ENCODE measurements around the gene GFRA1.

The GFRA1 gene

GRCh38 chr10:116269619-116270018, 3.4 kb downstream of the GFRA1 start:
- peaks cover 11% of the 10 kb centered on the region for H3K4me1 ChIP-seq (ENCODE audit: control insufficient read depth, insufficient read depth, low read length)
- H3K9ac ChIP-seq (ENCODE audit: low read length) = no peak overlapping the region
- no peak overlapping the region for H3K4me3 ChIP-seq (ENCODE audit: low read length)
- peaks cover 45% of the 10 kb centered on the region for H3K27me3 ChIP-seq (ENCODE audit: control insufficient read depth, insufficient read depth, low read length)
- no peaks in the 10 kb centered on the region for H3K9me3 ChIP-seq (ENCODE audit: control insufficient read depth, low read length)
- no peaks in the 10 kb centered on the region for H3K36me3 ChIP-seq (ENCODE audit: control insufficient read depth, insufficient read depth, low read length)

- no peaks in the 10 kb centered on the region for H3K9me3 ChIP-seq (ENCODE audit: control insufficient read depth, low read length)
- peaks cover 39% of the 10 kb centered on the region for H3K27me3 ChIP-seq (ENCODE audit: control insufficient read depth, insufficient read depth, low read length)
- no peak overlapping the region for H3K4me3 ChIP-seq (ENCODE audit: low read length)
- no peak overlapping the region for H3K9ac ChIP-seq (ENCODE audit: low read length)
- H3K4me1 ChIP-seq (ENCODE audit: control insufficient read depth, insufficient read depth, low read length) = peaks cover 11% of the 10 kb centered on the region
- no peaks in the 10 kb centered on the region for H3K36me3 ChIP-seq (ENCODE audit: control insufficient read depth, insufficient read depth, low read length)
Measured at GRCh38 chr10:116268976-116269375, 4.0 kb downstream of the GFRA1 start.

- H3K9ac ChIP-seq (ENCODE audit: low read length) = no peak overlapping the region
- peaks cover 11% of the 10 kb centered on the region for H3K27me3 ChIP-seq (ENCODE audit: control insufficient read depth, insufficient read depth, low read length)
- no peaks in the 10 kb centered on the region for H3K36me3 ChIP-seq (ENCODE audit: control insufficient read depth, insufficient read depth, low read length)
- H3K9me3 ChIP-seq (ENCODE audit: control insufficient read depth, low read length) = no peaks in the 10 kb centered on the region
- H3K4me1 ChIP-seq (ENCODE audit: control insufficient read depth, insufficient read depth, low read length) = no peaks in the 10 kb centered on the region
- H3K4me3 ChIP-seq (ENCODE audit: low read length) = no peak overlapping the region
Measured at GRCh38 chr10:116265686-116266085, 7.3 kb downstream of the GFRA1 start.

- no peaks in the 10 kb centered on the region for H3K9me3 ChIP-seq (ENCODE audit: control insufficient read depth, low read length)
- H3K4me1 ChIP-seq (ENCODE audit: control insufficient read depth, insufficient read depth, low read length) = no peaks in the 10 kb centered on the region
- no peaks in the 10 kb centered on the region for H3K27me3 ChIP-seq (ENCODE audit: control insufficient read depth, insufficient read depth, low read length)
- no peaks in the 10 kb centered on the region for H3K36me3 ChIP-seq (ENCODE audit: control insufficient read depth, insufficient read depth, low read length)
- no peak overlapping the region for H3K9ac ChIP-seq (ENCODE audit: low read length)
- H3K4me3 ChIP-seq (ENCODE audit: low read length) = no peak overlapping the region
Measured at GRCh38 chr10:116263870-116264655, 8.9 kb downstream of the GFRA1 start.

- H3K36me3 ChIP-seq (ENCODE audit: control insufficient read depth, insufficient read depth, low read length) = no peaks in the 10 kb centered on the region
- H3K9ac ChIP-seq (ENCODE audit: low read length) = no peak overlapping the region
- no peaks in the 10 kb centered on the region for H3K9me3 ChIP-seq (ENCODE audit: control insufficient read depth, low read length)
- no peaks in the 10 kb centered on the region for H3K27me3 ChIP-seq (ENCODE audit: control insufficient read depth, insufficient read depth, low read length)
- no peak overlapping the region for H3K4me3 ChIP-seq (ENCODE audit: low read length)
- H3K4me1 ChIP-seq (ENCODE audit: control insufficient read depth, insufficient read depth, low read length) = no peaks in the 10 kb centered on the region
Measured at GRCh38 chr10:116262678-116263077, 10.3 kb downstream of the GFRA1 start.

GRCh38 chr10:116260599-116260998, 12.4 kb downstream of the GFRA1 start:
- Histone ChIP-seq H3K4me3 (ENCODE audit: low read length) (no peak overlapping the region), H3K9me3 (ENCODE audit: control insufficient read depth, low read length) (no peaks in the 10 kb centered on the region), H3K27me3 (ENCODE audit: control insufficient read depth, insufficient read depth, low read length) (no peaks in the 10 kb centered on the region), H3K36me3 (ENCODE audit: control insufficient read depth, insufficient read depth, low read length) (no peaks in the 10 kb centered on the region), H3K9ac (ENCODE audit: low read length) (no peak overlapping the region), H3K4me1 (ENCODE audit: control insufficient read depth, insufficient read depth, low read length) (no peaks in the 10 kb centered on the region)

GRCh38 chr10:116259638-116260037, 13.4 kb downstream of the GFRA1 start:
- no peaks in the 10 kb centered on the region for H3K4me1 ChIP-seq (ENCODE audit: control insufficient read depth, insufficient read depth, low read length)
- no peaks in the 10 kb centered on the region for H3K27me3 ChIP-seq (ENCODE audit: control insufficient read depth, insufficient read depth, low read length)
- H3K9me3 ChIP-seq (ENCODE audit: control insufficient read depth, low read length) = no peaks in the 10 kb centered on the region
- no peak overlapping the region for H3K4me3 ChIP-seq (ENCODE audit: low read length)
- no peak overlapping the region for H3K9ac ChIP-seq (ENCODE audit: low read length)
- H3K36me3 ChIP-seq (ENCODE audit: control insufficient read depth, insufficient read depth, low read length) = no peaks in the 10 kb centered on the region

GRCh38 chr10:116257785-116258184, 15.2 kb downstream of the GFRA1 start:
- Histone ChIP-seq H3K27me3 (ENCODE audit: control insufficient read depth, insufficient read depth, low read length) (no peaks in the 10 kb centered on the region), H3K9me3 (ENCODE audit: control insufficient read depth, low read length) (no peaks in the 10 kb centered on the region), H3K4me1 (ENCODE audit: control insufficient read depth, insufficient read depth, low read length) (no peaks in the 10 kb centered on the region), H3K4me3 (ENCODE audit: low read length) (no peak overlapping the region), H3K36me3 (ENCODE audit: control insufficient read depth, insufficient read depth, low read length) (no peaks in the 10 kb centered on the region), H3K9ac (ENCODE audit: low read length) (no peak overlapping the region)

- Histone ChIP-seq H3K9ac (ENCODE audit: low read length) (no peak overlapping the region), H3K9me3 (ENCODE audit: control insufficient read depth, low read length) (no peaks in the 10 kb centered on the region), H3K27me3 (ENCODE audit: control insufficient read depth, insufficient read depth, low read length) (no peaks in the 10 kb centered on the region), H3K4me1 (ENCODE audit: control insufficient read depth, insufficient read depth, low read length) (no peaks in the 10 kb centered on the region), H3K36me3 (ENCODE audit: control insufficient read depth, insufficient read depth, low read length) (no peaks in the 10 kb centered on the region), H3K4me3 (ENCODE audit: low read length) (no peak overlapping the region)
Measured at GRCh38 chr10:116256752-116257259, 16.2 kb downstream of the GFRA1 start.

- no peaks in the 10 kb centered on the region for H3K36me3 ChIP-seq (ENCODE audit: control insufficient read depth, insufficient read depth, low read length)
- no peaks in the 10 kb centered on the region for H3K27me3 ChIP-seq (ENCODE audit: control insufficient read depth, insufficient read depth, low read length)
- H3K4me1 ChIP-seq (ENCODE audit: control insufficient read depth, insufficient read depth, low read length) = no peaks in the 10 kb centered on the region
- H3K4me3 ChIP-seq (ENCODE audit: low read length) = no peak overlapping the region
- no peak overlapping the region for H3K9ac ChIP-seq (ENCODE audit: low read length)
- H3K9me3 ChIP-seq (ENCODE audit: control insufficient read depth, low read length) = no peaks in the 10 kb centered on the region
Measured at GRCh38 chr10:116255886-116256751, 16.9 kb downstream of the GFRA1 start.

GRCh38 chr10:116254422-116255155, 18.4 kb downstream of the GFRA1 start:
- H3K27me3 ChIP-seq (ENCODE audit: control insufficient read depth, insufficient read depth, low read length) = no peaks in the 10 kb centered on the region
- no peak overlapping the region for H3K9ac ChIP-seq (ENCODE audit: low read length)
- no peaks in the 10 kb centered on the region for H3K36me3 ChIP-seq (ENCODE audit: control insufficient read depth, insufficient read depth, low read length)
- H3K4me1 ChIP-seq (ENCODE audit: control insufficient read depth, insufficient read depth, low read length) = no peaks in the 10 kb centered on the region
- no peaks in the 10 kb centered on the region for H3K9me3 ChIP-seq (ENCODE audit: control insufficient read depth, low read length)
- H3K4me3 ChIP-seq (ENCODE audit: low read length) = no peak overlapping the region

All from mucosa of stomach (tissue), 1 donor.